HepG2 (cell line): ENCODE data around the gene PRSS36. TPM values are rescaled to one million over a fixed set of nuclear protein-coding genes. Genes with fewer than 3 reads are reported as not detected.
A peak's percentile ranks its signal among the peaks of the same experiment; 100 is the strongest.

Experiments used
- ATAC-seq: fragments of 200-7000 bp; cut with Tn5 transposase; 3 replicates; pipeline ENCODE4 v1.9.1; 2020; ENCODE audit warnings: mild to moderate bottlenecking, moderate library complexity
- BruUV-seq: library from RNA; stranded (reverse); fragments of 400-500 nt; replicated peaks from 2 replicates; lab custom pipeline; 2021; lab: Mats Ljungman, UMichigan
- CTCF ChIA-PET: fragments of 300-600 bp; formaldehyde crosslinking; extraction: SDS; loops from one replicate; lab custom pipeline; 2021; ENCODE audit warnings: low total read pairs, inconsistent platforms, low intra/inter-chr PET ratio; lab: Yijun Ruan, JAX
- POLR2A ChIA-PET: fragments of 350-600 bp; sonication (Branson Sonifier 250); formaldehyde crosslinking; loops from one replicate; lab custom pipeline; 2020; ENCODE audit warnings: antibody characterized with exemption, inconsistent platforms; lab: Yijun Ruan, JAX
- DNase-seq: peaks from one replicate; pipeline ENCODE4 v3.0.0-alpha.2; 2015; ENCODE audit warnings: low spot score
- FAIRE-seq: peaks from 3 replicates; lab custom pipeline; 2011; peaks lifted over from hg19 to GRCh38; lab: Jason Lieb, UNC
- H2AFZ ChIP-seq: one replicate; pipeline ENCODE4 v1.6.1; 2011; ENCODE audit warnings: low read length, inconsistent platforms
- H3K27ac ChIP-seq: fragments of 300-600 bp; 3 replicates; pipeline ENCODE4 v1.8.0; 2011; ENCODE audit warnings: mixed run types, mild to moderate bottlenecking, mixed read lengths, low read length, inconsistent platforms; ENCODE audit not compliant: insufficient read depth; ENCODE audit errors: extremely low read length
- H3K27me3 ChIP-seq, 2 experiments: fragments of 200-600 bp in 1 of 2; 2 replicates in 1 of 2; 3 replicates in 1 of 2; pipeline versions ENCODE4 v1.6.0 to v1.8.0; 2011; ENCODE audit warnings: low read length in 2 of 2, mild to moderate bottlenecking in 2 of 2, moderate library complexity in 2 of 2, inconsistent platforms in 1 of 2; ENCODE audit not compliant: insufficient read depth in 2 of 2, control insufficient read depth in 1 of 2
- H3K36me3 ChIP-seq, 2 experiments: fragments of 200-600 bp in 1 of 2; replicated peaks in 1 of 2; 2 replicates in 1 of 2; 3 replicates in 1 of 2; pipeline versions ENCODE4 v1.5.1 to v1.8.0; 2011; ENCODE audit warnings: low read length in 2 of 2, inconsistent platforms in 1 of 2; ENCODE audit not compliant: insufficient read depth in 2 of 2, control insufficient read depth in 1 of 2
- H3K4me1 ChIP-seq: 2 replicates; pipeline ENCODE4 v1.5.1; 2012; ENCODE audit warnings: low read length, inconsistent platforms; ENCODE audit not compliant: insufficient read depth
- H3K4me2 ChIP-seq: 2 replicates; pipeline ENCODE4 v1.6.0; 2011; ENCODE audit warnings: low read depth, low read length, inconsistent platforms
- H3K4me3 ChIP-seq, 3 experiments: fragments of 200-600 bp in 1 of 3; sonication (generic), shearing (Covaris generic) in 1 of 3; replicated peaks in 1 of 3; 2 replicates each; pipeline ENCODE4 v1.5.1; 2011 to 2016; ENCODE audit warnings: low read length in 3 of 3, inconsistent platforms in 2 of 3, low read depth in 2 of 3, mild to moderate bottlenecking in 2 of 3, control low read depth in 1 of 3, mixed read lengths in 1 of 3; ENCODE audit not compliant: insufficient read depth in 1 of 3
- H3K79me2 ChIP-seq: one replicate; pipeline ENCODE4 v1.6.1; 2011; ENCODE audit warnings: low read length, inconsistent platforms; ENCODE audit not compliant: insufficient read depth
- H3K9ac ChIP-seq: 2 replicates; pipeline ENCODE4 v1.6.0; 2011; ENCODE audit warnings: mild to moderate bottlenecking, low read depth, low read length, inconsistent platforms; ENCODE audit not compliant: insufficient read depth
- H3K9me3 ChIP-seq: 2 replicates; pipeline ENCODE4 v1.5.1; 2012; ENCODE audit warnings: mild to moderate bottlenecking, low read length
- H4K20me1 ChIP-seq: 2 replicates; pipeline ENCODE4 v1.6.0; 2011; ENCODE audit warnings: inconsistent platforms, mild to moderate bottlenecking, low read length, moderate library complexity; ENCODE audit not compliant: insufficient read depth
- HCFC1 ChIP-seq: fragments of 150-350 bp; IDR thresholded peaks from 2 replicates; pipeline ENCODE4 v1.6.1; 2014; ENCODE audit warnings: low read depth, low read length
- RFXANK ChIP-seq: IDR thresholded peaks from 2 replicates; pipeline ENCODE4 v1.6.1; 2016
- SMC3 ChIP-seq: IDR thresholded peaks from 2 replicates; pipeline ENCODE4 v1.6.1; 2011; ENCODE audit warnings: low read length, improper control_type of control experiment
- TEAD3 ChIP-seq: optimal IDR thresholded peaks from 2 replicates; pipeline ENCODE3; 2016; ENCODE audit warnings: borderline replicate concordance
- ZFP36L1 ChIP-seq: sonication (generic); formaldehyde crosslinking; IDR thresholded peaks from 2 replicates; pipeline ENCODE4 v1.8.0; 2022; ENCODE audit warnings: mild to moderate bottlenecking, missing genetic modification reagents, moderate library complexity
- ZFY ChIP-seq: sonication (generic); formaldehyde crosslinking; IDR thresholded peaks from 2 replicates; pipeline ENCODE4 v1.4.0; 2020; ENCODE audit warnings: missing genetic modification reagents
- ZKSCAN8 ChIP-seq: IDR thresholded peaks from 2 replicates; pipeline ENCODE4 v1.6.1; 2016; ENCODE audit warnings: borderline replicate concordance, missing genetic modification reagents, missing compliant biosample characterization
- ZNF20 ChIP-seq: sonication (generic); formaldehyde crosslinking; IDR thresholded peaks from 2 replicates; pipeline ENCODE4 v1.4.0; 2020; ENCODE audit warnings: mild to moderate bottlenecking, moderate library complexity, missing genetic modification reagents
- ZSCAN20 ChIP-seq: sonication (generic); formaldehyde crosslinking; IDR thresholded peaks from 2 replicates; pipeline ENCODE4 v1.4.0; 2020; ENCODE audit warnings: missing genetic modification reagents, mild to moderate bottlenecking, borderline replicate concordance
- WGBS: methylation state at CpG from one replicate; pipeline ENCODE4 v1.1.6; 2017; ENCODE audit warnings: low lambda C conversion rate; 5-methylcytosine and 5-hydroxymethylcytosine counted together
- in situ Hi-C: cut with HindIII; loops from 2 replicates; pipeline ENCODE4 v1.10.0; 2017; ENCODE audit warnings: low pct_unique_long_range_greater_than_20kb; ENCODE audit not compliant: extremely low pct_ligation_motif_present
- intact Hi-C: fragments of 100-400 bp; cut with micrococcal nuclease; formaldehyde crosslinking; loops from one replicate; pipeline ENCODE4 v1.10.0; 2022; ENCODE audit not compliant: unreplicated experiment
- polyA plus RNA-seq, 8 experiments: library from polyadenylated mRNA; depleted of rRNA in 3 of 8; stranded (reverse) in 7 of 8; unstranded in 1 of 8; fragments of >200 nt; fragmentation: Illumina TruSeq in 4 of 8; extraction: Trizol in 4 of 8; gene quantifications; 2 replicates each; pipeline versions ENCODE4 v1.2.1 to v1.2.3, GENCODE V29; 2011 to 2016; ENCODE audit warnings: low read depth in 4 of 8, missing spikeins in 1 of 8, mixed read lengths in 1 of 8; ENCODE audit not compliant: insufficient read depth in 1 of 8
- total RNA-seq, 5 experiments: library from RNA; depleted of rRNA; stranded (reverse); fragments of >200 nt; fragmentation: Illumina TruSeq; extraction: Trizol; gene quantifications; 2 replicates each; pipeline ENCODE4 v1.2.3, GENCODE V29; 2016; ENCODE audit warnings: low read depth in 1 of 5
- TF ChIP-seq, protein P1 (sequence below): sonication (generic); formaldehyde crosslinking; IDR thresholded peaks from 2 replicates; pipeline ENCODE4 v1.4.0; 2020; ENCODE audit warnings: low read depth, mild to moderate bottlenecking, missing genetic modification reagents
- TF ChIP-seq, protein P2 (sequence below): sonication (generic); formaldehyde crosslinking; IDR thresholded peaks from 2 replicates; pipeline ENCODE4 v1.4.0; 2020; ENCODE audit warnings: missing genetic modification reagents
- TF ChIP-seq, protein P3 (sequence below): sonication (generic); formaldehyde crosslinking; IDR thresholded peaks from 2 replicates; pipeline ENCODE4 v1.5.1; 2020; ENCODE audit warnings: mild to moderate bottlenecking, missing genetic modification reagents, moderate library complexity
- TF ChIP-seq, protein P4 (sequence below): sonication (generic); formaldehyde crosslinking; IDR thresholded peaks from 2 replicates; pipeline ENCODE4 v1.4.0; 2020; ENCODE audit warnings: missing genetic modification reagents

Gene PRSS36
- total and polyA plus RNA-seq, 2 of the 13 experiments (the other 11 are each of a cell fraction or from before 2014, with no cell fraction given): 1.5 to 2.1 TPM

DNA sequence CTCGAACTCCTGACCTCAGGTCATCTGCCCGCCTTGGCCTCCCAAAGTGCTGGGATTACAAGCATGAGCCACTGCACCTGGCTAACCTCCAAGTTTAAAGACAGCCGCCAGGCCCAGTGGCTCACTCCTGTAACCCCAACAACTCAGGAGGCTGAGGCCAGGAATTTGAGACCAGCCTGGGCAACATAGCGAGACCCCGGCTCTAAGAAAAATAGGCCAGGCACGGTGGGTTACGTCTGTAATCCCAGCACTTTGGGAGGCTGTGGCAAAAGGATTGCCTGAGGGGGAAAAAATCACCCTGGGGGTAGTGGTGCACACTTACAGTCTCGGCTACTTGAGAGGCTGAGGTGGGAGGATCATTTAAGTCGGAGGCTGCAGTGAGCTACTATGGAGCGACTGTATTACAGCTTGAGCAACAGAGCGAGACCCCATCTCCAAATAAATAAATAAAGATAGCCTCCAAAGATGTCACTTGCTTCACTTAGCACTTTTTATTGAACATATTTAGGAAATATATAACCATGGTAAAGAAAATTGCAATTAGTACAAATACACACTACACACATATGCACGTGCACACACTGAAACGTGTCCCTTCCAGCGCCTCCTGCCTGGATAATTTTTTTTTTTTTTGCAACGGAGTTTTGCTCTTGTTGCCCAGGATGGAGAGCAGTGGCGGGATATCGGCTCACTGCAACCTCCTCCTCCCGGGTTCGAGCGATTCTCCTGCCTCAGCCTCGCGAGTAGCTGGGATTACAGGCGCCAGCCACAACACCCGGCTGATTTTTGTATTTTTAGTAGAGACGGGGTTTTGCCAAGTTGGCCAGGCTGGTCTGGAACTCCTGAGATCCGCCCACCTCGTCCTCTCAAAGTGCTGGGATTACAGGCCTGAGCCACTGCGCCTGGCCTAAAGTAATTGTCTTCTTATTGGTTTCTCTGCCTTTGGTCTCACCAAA is 43.1 kb downstream of the PRSS36 start (continued):
- TF ChIP-seq, protein P1, sequence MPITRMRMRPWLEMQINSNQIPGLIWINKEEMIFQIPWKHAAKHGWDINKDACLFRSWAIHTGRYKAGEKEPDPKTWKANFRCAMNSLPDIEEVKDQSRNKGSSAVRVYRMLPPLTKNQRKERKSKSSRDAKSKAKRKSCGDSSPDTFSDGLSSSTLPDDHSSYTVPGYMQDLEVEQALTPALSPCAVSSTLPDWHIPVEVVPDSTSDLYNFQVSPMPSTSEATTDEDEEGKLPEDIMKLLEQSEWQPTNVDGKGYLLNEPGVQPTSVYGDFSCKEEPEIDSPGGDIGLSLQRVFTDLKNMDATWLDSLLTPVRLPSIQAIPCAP (CRISPR knock-in tag): no peak
- TF ChIP-seq TEAD3 (CRISPR knock-in tag) (peak; percentile 35), ZNF20 (no peak), ZFY (CRISPR knock-in tag) (peak; percentile 58), ZSCAN20 (CRISPR knock-in tag) (no peak)
- TF ChIP-seq, protein P2, sequence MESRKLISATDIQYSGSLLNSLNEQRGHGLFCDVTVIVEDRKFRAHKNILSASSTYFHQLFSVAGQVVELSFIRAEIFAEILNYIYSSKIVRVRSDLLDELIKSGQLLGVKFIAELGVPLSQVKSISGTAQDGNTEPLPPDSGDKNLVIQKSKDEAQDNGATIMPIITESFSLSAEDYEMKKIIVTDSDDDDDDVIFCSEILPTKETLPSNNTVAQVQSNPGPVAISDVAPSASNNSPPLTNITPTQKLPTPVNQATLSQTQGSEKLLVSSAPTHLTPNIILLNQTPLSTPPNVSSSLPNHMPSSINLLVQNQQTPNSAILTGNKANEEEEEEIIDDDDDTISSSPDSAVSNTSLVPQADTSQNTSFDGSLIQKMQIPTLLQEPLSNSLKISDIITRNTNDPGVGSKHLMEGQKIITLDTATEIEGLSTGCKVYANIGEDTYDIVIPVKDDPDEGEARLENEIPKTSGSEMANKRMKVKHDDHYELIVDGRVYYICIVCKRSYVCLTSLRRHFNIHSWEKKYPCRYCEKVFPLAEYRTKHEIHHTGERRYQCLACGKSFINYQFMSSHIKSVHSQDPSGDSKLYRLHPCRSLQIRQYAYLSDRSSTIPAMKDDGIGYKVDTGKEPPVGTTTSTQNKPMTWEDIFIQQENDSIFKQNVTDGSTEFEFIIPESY (CRISPR knock-in tag): peak; percentile 62; the same call in 1 of the 2 replicates

DNA sequence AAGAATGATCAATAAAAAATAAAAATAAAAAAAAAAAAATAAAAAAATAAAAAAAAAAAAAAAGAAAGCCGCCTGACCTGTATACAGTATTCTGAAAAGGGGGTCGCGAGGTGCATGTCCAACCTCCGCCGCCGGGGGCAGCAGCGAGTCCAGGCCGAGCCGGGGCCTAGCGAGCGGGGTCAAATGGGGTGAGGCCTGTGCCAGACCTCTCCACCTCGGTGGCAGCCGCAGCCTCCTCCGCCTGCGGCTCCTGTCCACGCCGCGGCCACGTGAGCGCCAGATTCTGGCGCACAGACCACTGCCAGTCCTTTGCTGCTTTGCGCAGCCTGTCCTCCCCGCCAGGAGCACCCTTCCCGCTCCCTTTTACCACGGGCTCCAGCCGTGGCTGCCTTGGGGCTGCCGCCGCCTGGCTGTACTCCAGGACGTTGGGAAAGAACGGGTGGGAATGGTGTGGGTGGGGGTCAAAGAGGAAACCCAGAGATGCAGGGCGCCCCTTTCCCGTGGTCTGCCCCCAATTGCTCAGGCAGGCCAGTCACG is 44.1 kb downstream of the PRSS36 start:
- Histone ChIP-seq H4K20me1 (no peaks in the 10 kb centered on the region), H2AFZ (no peak overlapping the region), H3K79me2 (peaks cover 12% of the 10 kb centered on the region), H3K4me1 (peaks cover 48% of the 10 kb centered on the region), H3K4me2 (peak overlapping the region; percentile 78), H3K9me3 (no peaks in the 10 kb centered on the region), H3K4me3 (peak overlapping the region; percentile 36 to 60 (median 58); a peak in 5 of 6 replicates), H3K36me3 (peaks cover 10 to 13% of the 10 kb centered on the region in 2 experiments), H3K27ac (peak overlapping the region; percentile 81), H3K27me3 (no peaks in the 10 kb centered on the region), H3K9ac (peak overlapping the region; percentile 60)
- no TSS peak for BruUV-seq
- FAIRE-seq (peak; percentile 21), DNase-seq (peak; percentile 79), ATAC-seq (peak; percentile 80)
- in situ Hi-C loops: no loop called here
- WGBS: 2% methylated on average over 22 of the region's 33 CpGs
- CTCF ChIA-PET: interaction anchor here (1.4 kb wide), 1 partner anchor 37 kb away, joined by 9 read pairs; no protein-coding TSS in a partner anchor
- intact Hi-C loops: loop anchor here (2.0 to 5.0 kb wide), 2 partner anchors 37 to 52 kb away; no protein-coding TSS in a partner anchor
- POLR2A ChIA-PET: no interaction called here
- TF ChIP-seq, protein P3, sequence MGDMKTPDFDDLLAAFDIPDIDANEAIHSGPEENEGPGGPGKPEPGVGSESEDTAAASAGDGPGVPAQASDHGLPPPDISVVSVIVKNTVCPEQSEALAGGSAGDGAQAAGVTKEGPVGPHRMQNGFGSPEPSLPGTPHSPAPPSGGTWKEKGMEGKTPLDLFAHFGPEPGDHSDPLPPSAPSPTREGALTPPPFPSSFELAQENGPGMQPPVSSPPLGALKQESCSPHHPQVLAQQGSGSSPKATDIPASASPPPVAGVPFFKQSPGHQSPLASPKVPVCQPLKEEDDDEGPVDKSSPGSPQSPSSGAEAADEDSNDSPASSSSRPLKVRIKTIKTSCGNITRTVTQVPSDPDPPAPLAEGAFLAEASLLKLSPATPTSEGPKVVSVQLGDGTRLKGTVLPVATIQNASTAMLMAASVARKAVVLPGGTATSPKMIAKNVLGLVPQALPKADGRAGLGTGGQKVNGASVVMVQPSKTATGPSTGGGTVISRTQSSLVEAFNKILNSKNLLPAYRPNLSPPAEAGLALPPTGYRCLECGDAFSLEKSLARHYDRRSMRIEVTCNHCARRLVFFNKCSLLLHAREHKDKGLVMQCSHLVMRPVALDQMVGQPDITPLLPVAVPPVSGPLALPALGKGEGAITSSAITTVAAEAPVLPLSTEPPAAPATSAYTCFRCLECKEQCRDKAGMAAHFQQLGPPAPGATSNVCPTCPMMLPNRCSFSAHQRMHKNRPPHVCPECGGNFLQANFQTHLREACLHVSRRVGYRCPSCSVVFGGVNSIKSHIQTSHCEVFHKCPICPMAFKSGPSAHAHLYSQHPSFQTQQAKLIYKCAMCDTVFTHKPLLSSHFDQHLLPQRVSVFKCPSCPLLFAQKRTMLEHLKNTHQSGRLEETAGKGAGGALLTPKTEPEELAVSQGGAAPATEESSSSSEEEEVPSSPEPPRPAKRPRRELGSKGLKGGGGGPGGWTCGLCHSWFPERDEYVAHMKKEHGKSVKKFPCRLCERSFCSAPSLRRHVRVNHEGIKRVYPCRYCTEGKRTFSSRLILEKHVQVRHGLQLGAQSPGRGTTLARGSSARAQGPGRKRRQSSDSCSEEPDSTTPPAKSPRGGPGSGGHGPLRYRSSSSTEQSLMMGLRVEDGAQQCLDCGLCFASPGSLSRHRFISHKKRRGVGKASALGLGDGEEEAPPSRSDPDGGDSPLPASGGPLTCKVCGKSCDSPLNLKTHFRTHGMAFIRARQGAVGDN (CRISPR knock-in tag): peak; percentile 98
- TF ChIP-seq ZKSCAN8 (CRISPR knock-in tag) (peak; percentile 81; the same call in 1 of the 2 replicates), RFXANK (CRISPR knock-in tag) (peak; percentile 90; the same call in 1 of the 2 replicates), ZFP36L1 (CRISPR knock-in tag) (peak; percentile 99), HCFC1 (peak; percentile 52; the same call in 1 of the 2 replicates), SMC3 (peak; percentile 14; the same call in 1 of the 2 replicates)
- TF ChIP-seq, protein P4, sequence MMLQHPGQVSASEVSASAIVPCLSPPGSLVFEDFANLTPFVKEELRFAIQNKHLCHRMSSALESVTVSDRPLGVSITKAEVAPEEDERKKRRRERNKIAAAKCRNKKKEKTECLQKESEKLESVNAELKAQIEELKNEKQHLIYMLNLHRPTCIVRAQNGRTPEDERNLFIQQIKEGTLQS (CRISPR knock-in tag): peak; percentile 57
